ENCODE data around the gene SZRD1.

The SZRD1 gene

DNA sequence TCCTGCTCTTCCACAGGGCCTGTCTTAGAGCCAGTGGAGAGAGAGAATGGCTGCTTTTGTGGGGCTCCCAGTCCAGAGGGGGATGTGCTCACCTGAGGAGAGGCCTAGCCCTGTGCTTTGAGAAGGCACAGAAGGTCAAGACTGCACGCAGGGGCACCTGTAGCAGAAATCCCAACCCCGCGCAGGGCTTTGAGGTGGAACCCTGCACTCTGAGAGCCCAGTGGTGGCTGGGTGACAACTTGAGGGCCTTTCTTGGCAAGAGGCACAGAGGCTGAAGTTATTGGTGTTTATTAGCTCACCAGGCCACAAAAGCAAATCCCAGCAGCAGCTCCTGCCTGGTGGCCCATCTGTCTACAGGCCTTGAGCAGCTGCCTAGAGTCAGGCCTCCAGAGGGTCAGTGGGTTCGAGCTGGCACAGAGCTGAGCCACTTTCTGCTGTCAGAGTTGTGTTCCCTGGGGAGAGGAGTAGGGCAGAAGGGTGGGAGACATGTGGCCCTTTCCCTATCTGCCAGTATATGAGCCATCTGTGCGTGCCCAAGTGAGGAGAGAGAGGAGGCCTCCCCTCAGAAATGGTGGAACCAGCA, 31.4 kb downstream of the SZRD1 start:
- no peak for DNase-seq

GRCh38 chr1:16402742-16403141, 35.7 kb downstream of the SZRD1 start:
- no peak for DNase-seq

- DNase-seq, result no peak
Observed at GRCh38 chr1:16405441-16405840, 38.4 kb downstream of the SZRD1 start.

DNA sequence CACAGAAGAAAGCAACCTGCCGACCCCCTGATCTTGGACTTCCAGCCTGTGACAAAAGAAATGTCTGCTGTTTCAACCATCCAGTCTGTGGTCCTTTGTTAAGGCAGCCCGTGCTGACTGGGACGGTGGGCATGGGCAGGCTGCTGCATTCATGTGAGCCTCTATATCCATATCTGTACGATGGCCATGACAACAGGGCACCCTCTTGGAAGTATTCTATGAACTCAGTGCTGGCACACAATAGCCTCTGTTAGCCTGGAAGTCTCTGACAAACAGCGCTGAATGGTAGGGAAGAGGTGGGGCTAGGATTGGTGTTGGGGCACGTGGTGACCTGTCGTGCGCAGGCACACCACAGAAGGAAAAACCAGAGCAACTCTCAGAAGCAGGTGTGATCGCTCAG, 39.8 kb downstream of the SZRD1 start:
- DNase-seq, result no peak

- DNase-seq, result no peak
Observed at GRCh38 chr1:16409536-16410152, 42.6 kb downstream of the SZRD1 start.

DNA sequence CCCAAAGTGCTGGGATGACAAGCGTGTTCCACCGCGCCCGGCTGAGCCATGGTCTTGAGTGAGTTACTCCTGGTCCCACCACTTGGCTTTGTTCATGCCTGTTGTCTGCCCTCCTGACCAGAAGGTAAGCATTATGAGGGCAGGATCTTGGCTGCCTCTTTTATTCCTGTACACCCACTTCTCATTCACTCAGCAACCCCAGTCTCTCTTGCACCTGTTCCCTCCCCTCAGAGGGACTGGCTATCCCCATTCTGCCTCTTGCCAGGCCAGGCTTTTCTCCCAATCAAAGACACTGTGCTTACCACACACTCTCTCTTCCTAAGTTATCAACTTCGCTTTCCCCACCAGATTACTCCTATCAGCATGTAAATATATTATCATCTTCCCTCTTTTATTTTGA, 43.8 kb downstream of the SZRD1 start:
- no peak for DNase-seq

- no peak for DNase-seq
Observed at GRCh38 chr1:16413191-16413590, 46.1 kb downstream of the SZRD1 start.

GRCh38 chr1:16418823-16419425, 51.9 kb downstream of the SZRD1 start:
- DNase-seq, result no peak

DNA sequence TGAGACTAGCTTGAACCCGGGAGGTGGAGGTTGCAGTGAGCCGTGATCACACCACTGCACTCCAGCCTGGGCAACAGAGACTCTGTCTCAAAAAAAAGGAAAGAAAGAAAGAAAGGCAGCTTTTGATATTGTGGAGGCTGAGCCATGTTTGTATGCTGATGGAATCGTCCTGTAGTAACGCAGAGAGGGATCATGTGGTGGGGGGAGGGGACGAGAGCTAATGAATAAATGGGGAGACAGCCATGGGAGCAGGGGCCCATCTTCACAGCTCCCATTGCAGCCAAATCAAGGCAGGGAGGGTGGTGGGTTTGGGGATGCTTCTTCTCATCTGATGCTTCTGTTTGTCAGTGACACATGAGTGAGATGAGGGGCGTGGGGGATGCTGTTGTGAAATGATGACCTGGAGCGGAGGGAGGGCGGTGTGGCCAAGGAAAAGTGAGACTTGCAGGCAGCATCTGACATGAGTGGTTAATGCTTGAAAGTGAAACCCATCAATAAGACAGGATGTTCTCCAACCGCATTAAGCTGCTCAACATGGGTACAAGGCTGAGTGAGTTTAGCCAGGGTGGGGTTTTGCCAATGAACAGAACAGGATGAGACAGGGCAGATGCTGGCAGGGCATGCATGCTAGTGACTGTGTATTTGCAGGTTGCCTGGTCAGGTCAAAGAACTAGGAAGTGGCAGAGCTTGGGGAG, 53.5 kb downstream of the SZRD1 start:
- no peak for DNase-seq

- DNase-seq, result no peak
Observed at GRCh38 chr1:16421201-16421600, 54.2 kb downstream of the SZRD1 start.

DNA sequence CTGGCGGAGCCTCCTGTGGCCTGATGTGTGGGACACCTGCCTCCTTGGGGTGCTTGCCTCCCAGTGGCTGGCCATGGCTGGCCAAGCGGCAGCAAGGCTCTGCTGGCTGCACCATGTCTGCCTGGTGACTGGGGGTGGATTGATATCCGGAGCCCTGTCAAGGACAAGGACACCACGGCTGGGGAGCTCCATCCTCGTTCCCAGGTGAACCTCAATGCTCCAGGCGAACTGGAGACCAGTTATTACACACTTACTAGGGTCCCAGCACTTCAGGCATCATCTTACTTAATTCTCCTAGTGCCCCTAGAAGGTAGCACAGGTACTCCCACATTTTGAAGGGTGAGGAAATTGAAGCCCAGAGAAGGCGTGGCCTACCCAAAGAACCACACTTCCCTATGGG, 55.0 kb downstream of the SZRD1 start:
- DNase-seq, result no peak

DNA sequence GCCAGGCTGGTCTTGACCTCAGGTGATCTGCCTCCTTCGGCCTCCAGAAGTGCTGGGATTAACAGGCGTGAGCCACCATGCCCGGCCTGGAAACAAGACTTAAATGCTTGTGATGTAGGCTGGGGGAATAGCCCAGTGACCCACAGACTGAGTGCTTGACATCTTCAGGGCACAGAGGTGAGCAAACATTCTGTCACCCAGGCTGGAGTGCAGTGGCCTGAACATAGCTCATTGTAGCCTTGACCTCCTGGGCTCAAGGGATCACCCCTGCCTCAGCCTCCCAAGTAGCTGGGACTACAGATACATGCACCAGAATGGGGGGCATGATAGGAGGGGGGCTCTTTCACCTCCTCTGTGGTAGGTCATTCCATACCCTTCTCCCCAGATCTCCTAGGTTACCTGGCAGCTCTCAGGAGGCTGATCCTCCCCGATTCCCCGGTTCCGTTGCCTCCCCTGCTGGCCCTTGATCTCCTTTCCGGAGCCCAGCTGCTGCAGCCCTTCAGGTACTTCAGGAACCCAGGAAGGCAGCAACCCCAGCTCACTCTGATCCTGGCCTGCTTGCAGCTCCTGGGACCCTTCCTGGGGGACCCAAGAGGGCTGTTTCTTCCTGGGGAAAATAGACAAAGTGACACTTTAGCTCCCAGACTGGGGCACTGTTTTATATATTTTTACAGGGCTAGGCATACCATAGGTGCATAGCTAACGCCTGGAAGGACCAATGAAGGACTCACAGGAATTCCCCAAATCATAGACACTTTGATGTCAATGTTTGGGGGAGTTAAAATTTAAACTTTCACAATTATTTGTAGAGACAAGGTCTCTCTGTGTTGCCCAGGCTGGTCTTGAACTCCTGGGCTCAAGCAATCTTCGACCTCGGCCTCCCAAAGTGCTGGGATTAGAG, 58.3 kb downstream of the SZRD1 start:
- DNase-seq, result no peak

DNA sequence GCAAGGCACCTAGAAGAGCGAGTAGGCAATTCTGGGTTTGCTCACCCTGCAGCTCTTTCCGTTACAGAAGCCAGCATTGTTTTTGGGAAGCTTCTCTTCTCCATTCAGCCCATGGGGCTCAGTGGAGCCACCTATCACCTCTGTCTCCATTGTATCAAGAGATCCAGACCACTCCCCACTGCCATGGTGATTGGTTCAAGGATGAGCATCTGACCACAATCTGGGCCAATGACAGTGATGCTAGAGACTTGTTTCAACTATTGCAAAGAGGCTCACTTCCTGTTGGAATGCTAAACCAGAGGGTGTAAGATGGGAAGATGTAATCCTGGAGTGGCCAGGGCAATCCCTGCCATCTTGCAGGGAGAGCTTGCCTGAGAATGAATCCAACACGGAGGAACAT, 63.6 kb downstream of the SZRD1 start:
- DNase-seq, result no peak

DNA sequence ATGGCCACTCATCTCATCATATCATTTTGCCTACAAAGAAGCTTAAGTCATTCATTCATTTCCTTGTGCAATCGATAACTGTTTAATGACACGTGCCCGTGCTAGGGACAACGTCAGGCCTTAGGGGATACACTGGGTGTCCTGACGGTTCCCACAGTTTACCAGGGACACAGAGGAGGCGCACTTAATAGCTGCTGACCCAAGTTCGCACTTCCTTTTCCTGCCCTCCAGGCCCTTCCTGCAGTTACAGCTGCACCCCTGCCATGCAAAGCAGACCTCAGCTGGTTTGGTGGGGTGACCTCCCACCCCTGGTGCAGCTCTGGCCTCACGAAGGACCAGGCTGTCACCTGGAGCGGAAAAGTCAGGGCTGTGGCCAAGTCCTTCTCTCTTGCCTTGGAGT, 66.0 kb downstream of the SZRD1 start:
- no peak for DNase-seq

- DNase-seq, result no peak
Observed at GRCh38 chr1:16434007-16434406, 67.0 kb downstream of the SZRD1 start.

GRCh38 chr1:16434501-16434900, 67.5 kb downstream of the SZRD1 start:
- no peak for DNase-seq

- no peak for DNase-seq
Observed at GRCh38 chr1:16436946-16437474, 70.0 kb downstream of the SZRD1 start, which contains the start of gene SPATA21. Gene SPATA21 (minus strand): TSS chr1:16437424. CDS start chr1:16431371, 6,053 bp downstream.

DNA sequence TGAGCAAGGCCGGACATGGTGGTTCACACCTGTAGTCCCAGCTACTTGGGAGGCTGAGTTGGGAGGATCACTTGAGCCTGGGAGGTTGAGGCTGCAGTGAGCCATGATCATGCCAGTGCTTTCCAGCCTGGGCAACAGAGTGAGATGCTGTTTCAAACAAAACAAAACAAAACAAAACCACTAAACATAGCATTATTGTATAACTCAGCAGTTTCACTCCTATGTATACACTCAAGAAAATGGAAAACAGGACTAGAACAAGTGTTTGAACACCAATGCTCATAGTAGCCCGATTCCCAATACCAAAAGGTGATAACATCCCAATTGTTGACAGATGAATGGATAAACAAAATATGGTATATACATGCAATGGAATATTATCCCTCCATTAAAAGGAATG, 71.5 kb downstream of the SZRD1 start:
- DNase-seq, result no peak

DNA sequence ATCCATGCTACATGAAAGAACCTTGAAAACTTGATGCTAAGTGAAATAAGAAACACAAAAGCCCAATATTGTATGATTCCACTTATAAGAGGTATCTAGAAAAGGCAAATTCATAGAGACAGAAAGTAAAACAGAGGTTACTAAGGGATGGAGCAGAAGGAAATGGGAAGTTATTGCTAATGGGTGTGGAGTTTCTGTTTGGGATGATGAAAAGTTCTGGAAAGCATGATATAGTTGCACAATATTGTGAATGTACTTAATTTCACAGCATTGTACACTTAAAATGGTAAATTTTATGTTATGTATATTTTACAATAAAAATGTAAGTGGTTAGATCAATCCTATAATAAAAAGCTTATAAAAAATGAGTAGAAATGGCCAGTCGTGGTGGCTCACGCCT, 71.9 kb downstream of the SZRD1 start:
- DNase-seq, result no peak

DNA sequence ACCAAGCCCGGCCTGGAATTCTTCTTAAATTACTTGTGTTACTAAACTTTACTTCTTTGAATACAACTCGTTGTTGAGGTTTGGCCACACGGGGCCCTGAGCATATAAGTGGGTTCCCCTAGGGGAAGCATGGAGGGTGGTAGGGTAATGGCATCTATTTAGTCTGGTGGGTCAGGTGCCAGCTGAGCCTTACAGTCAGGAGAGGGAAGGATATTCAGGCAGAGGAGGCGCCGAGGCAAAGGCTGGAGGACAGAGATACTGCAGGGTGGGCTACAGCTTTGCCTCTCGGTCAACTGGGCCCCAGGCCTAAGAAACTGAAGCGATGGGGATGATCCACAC, 73.1 kb downstream of the SZRD1 start:
- DNase-seq, result peak; percentile 53

- DNase-seq, result peak; percentile 67
Observed at GRCh38 chr1:16440470-16441281, 73.6 kb downstream of the SZRD1 start, which contains the start of gene NECAP2. Gene NECAP2 (plus strand): TSS chr1:16440724. CDS start chr1:16440762, 38 bp downstream.

GRCh38 chr1:16441282-16441665, 74.2 kb downstream of the SZRD1 start:
- no peak for DNase-seq

All from NCI-H2029 treated with DMSO at 0.1 percent for 48 hours (cell line).